Activated CD4-positive, alpha-beta T cell treated with anti-CD3 and anti-CD28 coated beads, Interleukin-2, amount 10 ng/mL, durations not matched to agents 7 days and 5 days (primary cell): Measurements from ENCODE around the gene RFX5. TPM values are rescaled to one million over a fixed set of nuclear protein-coding genes. Genes with fewer than 3 reads are reported as not detected.
"Not testable (repeated sequence)": the region's sequence is repeated elsewhere in the genome, so short reads cannot be mapped to it uniquely, and the experiment has no call there.

ENCODE experiments used
- CTCF ChIA-PET: fragments of 350-600 bp; sonication (Branson Sonifier 250); formaldehyde crosslinking; loops from one replicate; lab custom pipeline; 2021; ENCODE audit warnings: antibody characterized with exemption; lab: Charles Lee
- POLR2A ChIA-PET: fragments of 350-600 bp; sonication (Branson Sonifier 250); formaldehyde crosslinking; loops from one replicate; lab custom pipeline; 2021; ENCODE audit warnings: antibody characterized with exemption; lab: Charles Lee
- DNase-seq: peaks from one replicate; pipeline ENCODE4 v3.0.0-alpha.2; 2020
- H3K27ac Mint-ChIP-seq: one replicate; pipeline ENCODE4 v1.8.0; 2021; ENCODE audit warnings: mild to moderate bottlenecking, moderate library complexity, mixed read lengths
- H3K27me3 Mint-ChIP-seq: one replicate; pipeline ENCODE4 v1.8.0; 2021; ENCODE audit warnings: mixed read lengths
- H3K36me3 Mint-ChIP-seq: one replicate; pipeline ENCODE4 v1.8.0; 2021; ENCODE audit warnings: low read depth, mixed read lengths
- H3K4me1 Mint-ChIP-seq: one replicate; pipeline ENCODE4 v1.8.0; 2021; ENCODE audit warnings: mixed read lengths
- H3K4me3 Mint-ChIP-seq: one replicate; pipeline ENCODE4 v1.8.0; 2021; ENCODE audit warnings: mild to moderate bottlenecking, moderate library complexity, mixed read lengths
- H3K9me3 Mint-ChIP-seq: one replicate; pipeline ENCODE4 v1.8.0; 2021; ENCODE audit warnings: mixed read lengths
- total RNA-seq, 2 experiments: library from RNA; stranded (reverse); gene quantifications; one replicate each; pipeline ENCODE4 v1.2.3, GENCODE V29; 2021

Gene RFX5
- total RNA-seq, result 10 to 100 TPM; 69.7 to 76.4 TPM

GRCh38 chr1:151346769-151347522 is at the start of gene RFX5:
Gene RFX5, minus strand, starts transcription at chr1:151347252. Its CDS starts 932 bp downstream, at chr1:151346320.
- H3K9me3 Mint-ChIP-seq, result peaks cover 10% of the 10 kb centered on the region
- CTCF ChIA-PET, result interaction anchor here (0.6 to 1.0 kb wide), 2 partner anchors 8 to 42 kb away, joined by 3 read pairs; no protein-coding TSS in a partner anchor
- H3K27me3 Mint-ChIP-seq, result no peaks in the 10 kb centered on the region
- POLR2A ChIA-PET, result interaction anchor here (0.5 kb wide), 1 partner anchor 130 kb away, joined by 5 read pairs; no protein-coding TSS in a partner anchor
- peak within 1 kb of the TSS; percentile 99 for H3K27ac Mint-ChIP-seq
- peaks cover 39% of the 10 kb centered on the region for H3K36me3 Mint-ChIP-seq
- DNase-seq, result peak; percentile 97
- H3K4me3 Mint-ChIP-seq, result peak within 1 kb of the TSS; percentile 89
- peaks cover 40% of the 10 kb centered on the region for H3K4me1 Mint-ChIP-seq

- H3K36me3 Mint-ChIP-seq, result peaks cover 14% of the 10 kb centered on the region
- POLR2A ChIA-PET, result interaction anchor here (0.6 kb wide), 1 partner anchor 289 kb away, joined by 3 read pairs; no protein-coding TSS in a partner anchor
- DNase-seq, CTCF ChIA-PET, H3K4me3 Mint-ChIP-seq, H3K27ac Mint-ChIP-seq, H3K9me3 Mint-ChIP-seq: not testable (repeated sequence)
- peaks cover 18% of the 10 kb centered on the region for H3K4me1 Mint-ChIP-seq
- peaks cover 16% of the 10 kb centered on the region for H3K27me3 Mint-ChIP-seq
Observed at GRCh38 chr1:151396265-151396664, 49.2 kb upstream of the RFX5 start.

GRCh38 chr1:151393583-151393982 is 46.5 kb upstream of the RFX5 start:
- Mint-ChIP-seq H3K9me3 (no peaks in the 10 kb centered on the region), H3K27me3 (peaks cover 16% of the 10 kb centered on the region), H3K4me1 (peaks cover under 1% of the 10 kb centered on the region), H3K36me3 (no peaks in the 10 kb centered on the region), H3K27ac (no peak overlapping the region), H3K4me3 (no peak overlapping the region)
- DNase-seq, result no peak
- CTCF ChIA-PET, result no interaction called here
- POLR2A ChIA-PET, result no interaction called here

GRCh38 chr1:151391079-151391563 is 44.1 kb upstream of the RFX5 start:
- Mint-ChIP-seq H3K27me3 (peaks cover 19% of the 10 kb centered on the region), H3K27ac (no peak overlapping the region), H3K9me3 (no peaks in the 10 kb centered on the region), H3K36me3 (no peaks in the 10 kb centered on the region), H3K4me1 (no peaks in the 10 kb centered on the region), H3K4me3 (no peak overlapping the region)
- ChIA-PET POLR2A (no interaction called here), CTCF (no interaction called here)
- DNase-seq, result no peak

DNA sequence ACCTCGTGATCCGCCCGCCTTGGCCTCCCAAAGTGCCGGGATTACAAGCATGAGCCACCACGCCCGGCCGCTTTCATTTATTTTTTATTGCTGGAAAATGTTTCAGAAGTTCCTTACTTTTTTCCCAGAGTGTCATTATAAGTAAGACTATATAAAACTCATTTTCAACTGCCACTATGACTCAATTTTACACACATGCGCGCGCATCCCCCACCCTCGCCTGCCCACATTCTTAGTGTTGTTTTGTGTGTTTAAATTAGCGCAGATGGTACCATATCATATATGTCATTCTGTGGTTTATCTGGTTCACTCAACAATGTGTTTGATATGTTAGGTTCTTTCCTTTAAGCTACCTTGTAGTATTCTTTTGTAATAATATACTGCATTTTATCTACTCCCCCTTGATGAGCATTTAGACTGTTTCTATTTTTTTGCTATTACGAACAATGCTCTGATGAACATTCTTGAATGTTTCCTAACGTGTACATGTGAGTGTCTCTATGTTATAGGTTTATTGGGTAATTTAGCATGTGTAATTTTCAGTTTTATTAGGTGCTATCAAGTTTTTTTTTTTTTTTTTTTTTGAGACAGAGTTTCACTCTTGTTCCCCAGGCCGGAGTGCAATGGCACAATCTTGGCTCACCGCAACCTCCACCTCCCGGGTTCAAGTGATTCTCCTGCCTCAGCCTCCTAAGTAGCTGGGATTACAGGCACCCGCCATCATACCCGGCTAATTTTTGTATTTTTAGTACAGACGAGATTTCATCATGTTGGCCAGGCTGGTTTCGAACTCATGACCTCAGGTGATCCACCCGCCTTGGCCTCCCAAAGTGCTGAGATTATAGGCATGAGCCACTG is 43.4 kb upstream of the RFX5 start:
- DNase-seq, H3K9me3 Mint-ChIP-seq, POLR2A ChIA-PET, H3K27ac Mint-ChIP-seq, H3K36me3 Mint-ChIP-seq, CTCF ChIA-PET, H3K4me1 Mint-ChIP-seq, H3K4me3 Mint-ChIP-seq: not testable (repeated sequence)
- peaks cover 20% of the 10 kb centered on the region for H3K27me3 Mint-ChIP-seq

GRCh38 chr1:151386002-151386401 is 39.0 kb upstream of the RFX5 start:
- ChIA-PET CTCF (no interaction called here), POLR2A (no interaction called here)
- Mint-ChIP-seq H3K36me3 (no peaks in the 10 kb centered on the region), H3K4me1 (no peaks in the 10 kb centered on the region), H3K27ac (no peak overlapping the region), H3K4me3 (no peak overlapping the region), H3K9me3 (no peaks in the 10 kb centered on the region), H3K27me3 (peaks cover 4% of the 10 kb centered on the region)
- no peak for DNase-seq

DNA sequence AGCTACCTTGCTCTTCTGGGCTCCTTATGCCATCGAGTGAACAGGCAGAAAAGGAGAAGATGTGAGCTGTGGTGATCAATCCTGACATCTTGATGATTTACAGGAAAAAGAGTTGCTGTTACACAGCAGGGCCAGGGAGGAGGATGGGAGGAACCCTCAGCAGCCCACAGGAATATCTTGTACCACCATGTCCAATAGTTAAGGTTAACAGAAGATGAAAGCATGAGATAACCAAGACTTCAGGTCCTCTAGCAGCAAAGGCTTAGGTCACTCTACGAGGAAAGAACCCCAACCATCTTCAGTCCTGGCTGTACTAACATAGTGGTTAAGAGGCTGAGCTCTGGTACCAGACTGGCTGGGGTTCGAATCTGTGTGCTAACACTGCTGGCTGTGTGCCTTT is 37.5 kb upstream of the RFX5 start:
- H3K9me3 Mint-ChIP-seq, result no peaks in the 10 kb centered on the region
- no peak overlapping the region for H3K27ac Mint-ChIP-seq
- POLR2A ChIA-PET, result no interaction called here
- no peak for DNase-seq
- H3K4me3 Mint-ChIP-seq, result no peak overlapping the region
- peaks cover 4% of the 10 kb centered on the region for H3K27me3 Mint-ChIP-seq
- CTCF ChIA-PET, result interaction anchor here (0.6 to 2.5 kb wide), 6 partner anchors 10 to 172 kb away, joined by 3 to 7 read pairs (median 4); no protein-coding TSS in a partner anchor
- no peaks in the 10 kb centered on the region for H3K36me3 Mint-ChIP-seq
- H3K4me1 Mint-ChIP-seq, result no peaks in the 10 kb centered on the region

DNA sequence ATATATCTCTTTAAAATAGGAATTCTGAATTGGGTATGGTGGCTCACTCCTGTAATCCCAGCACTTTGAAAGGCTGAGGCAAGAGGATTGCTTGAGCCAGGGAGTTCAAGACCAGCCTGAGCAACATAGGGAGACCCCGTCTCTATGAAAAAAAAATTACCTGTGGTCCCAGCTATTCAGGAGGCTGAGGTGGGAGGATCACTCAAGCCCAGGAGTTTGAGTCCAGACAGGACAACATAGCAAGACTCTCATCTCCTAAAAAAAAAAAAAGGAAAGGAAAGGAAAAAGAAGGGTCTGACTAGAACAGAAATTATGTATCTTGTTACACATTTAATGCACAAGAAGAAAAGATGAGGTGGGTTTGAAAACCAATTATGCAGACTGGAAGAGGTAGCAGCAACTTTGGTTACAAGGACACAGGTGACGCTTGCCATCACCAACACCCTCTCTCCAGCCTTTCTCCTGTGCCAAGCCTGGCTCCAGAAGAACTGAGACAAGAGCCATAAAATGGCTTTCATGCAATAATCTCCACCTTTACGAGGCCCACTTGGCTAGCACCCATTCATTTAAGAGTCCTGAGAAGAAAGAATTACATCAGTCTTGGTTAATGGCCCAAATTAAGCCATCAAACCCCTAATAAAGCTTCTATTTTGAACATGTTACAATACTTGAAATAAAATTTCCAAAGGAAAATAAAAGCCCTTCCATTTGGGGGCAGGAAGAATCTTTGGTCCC is 30.3 kb upstream of the RFX5 start:
- POLR2A ChIA-PET, result no interaction called here
- CTCF ChIA-PET, result no interaction called here
- Mint-ChIP-seq H3K27ac (no peak overlapping the region), H3K4me1 (no peaks in the 10 kb centered on the region), H3K27me3 (peaks cover 2% of the 10 kb centered on the region), H3K4me3 (no peak overlapping the region), H3K36me3 (no peaks in the 10 kb centered on the region), H3K9me3 (no peaks in the 10 kb centered on the region)
- no peak for DNase-seq

DNA sequence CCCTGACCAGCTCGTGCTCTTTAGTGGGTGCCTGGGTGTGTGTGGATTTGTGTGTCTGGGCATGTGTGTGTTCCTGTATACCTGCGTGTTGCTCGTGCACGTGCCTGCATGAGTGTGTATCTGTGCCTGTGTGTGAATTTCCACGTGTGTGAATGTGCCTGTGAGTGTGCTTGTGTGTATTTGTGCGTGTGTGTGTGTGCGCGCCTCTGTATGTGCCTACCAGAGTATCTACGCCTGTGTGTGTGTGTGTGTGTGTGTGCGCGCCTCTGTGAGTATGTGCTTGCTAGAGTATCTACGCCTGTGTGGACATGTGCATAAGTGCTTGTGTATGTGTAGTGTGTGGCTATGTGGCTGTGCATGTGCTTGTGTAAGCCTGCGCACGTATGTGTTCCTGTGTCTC is 26.1 kb upstream of the RFX5 start:
- DNase-seq, result no peak
- Mint-ChIP-seq H3K4me3 (no peak overlapping the region), H3K4me1 (no peaks in the 10 kb centered on the region), H3K27me3 (peaks cover 2% of the 10 kb centered on the region), H3K36me3 (no peaks in the 10 kb centered on the region), H3K27ac (no peak overlapping the region), H3K9me3 (no peaks in the 10 kb centered on the region)
- ChIA-PET CTCF (no interaction called here), POLR2A (no interaction called here)

DNA sequence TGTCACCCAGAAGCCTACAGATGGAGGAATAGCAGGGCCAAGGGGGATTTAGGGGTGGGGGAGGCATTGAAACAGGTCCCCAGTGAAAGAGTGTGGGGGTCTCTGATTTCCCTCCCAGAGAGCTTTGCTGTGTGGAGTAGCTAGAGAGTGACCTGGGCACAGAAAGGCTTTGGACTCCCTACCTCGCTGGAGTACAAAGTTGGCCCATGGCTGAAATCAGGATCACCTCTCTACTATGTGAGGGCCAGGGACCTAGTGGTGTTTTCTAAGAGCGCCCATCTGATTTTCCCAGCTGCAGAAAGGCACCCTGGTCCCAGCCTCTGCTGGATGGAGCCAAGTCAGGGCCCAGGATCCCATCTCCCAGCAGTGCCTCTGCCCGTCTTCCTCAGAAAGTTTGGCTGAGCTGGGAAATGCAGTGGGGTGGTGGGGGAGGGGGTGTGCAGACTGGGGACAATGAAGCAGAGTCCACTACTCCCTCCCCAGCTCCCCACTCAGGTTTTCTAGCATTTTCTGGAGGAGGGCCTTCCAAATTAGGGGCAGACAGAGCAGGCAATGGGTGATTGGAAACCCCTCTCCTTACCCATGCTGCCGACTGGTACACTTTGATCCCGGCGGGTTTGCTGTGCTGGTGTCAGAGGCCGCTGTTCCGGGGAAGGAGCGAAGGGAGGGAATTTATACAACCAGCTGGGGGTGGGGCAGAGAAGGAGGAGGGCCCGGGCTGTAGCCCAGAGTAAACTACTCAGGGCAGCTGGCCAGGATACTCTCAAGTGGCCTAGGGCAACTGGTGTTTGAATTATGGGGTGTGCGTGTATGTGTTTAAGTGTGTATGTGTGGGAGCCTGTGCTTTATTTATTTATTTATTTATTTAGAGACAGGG is 25.2 kb upstream of the RFX5 start, which contains the start of gene SELENBP1:
Gene SELENBP1 (minus strand): TSS at position 648 of the 877 bp plus-strand sequence. CDS start 64 bp downstream, at position 584.
- ChIA-PET CTCF (interaction anchor here (1.2 kb wide), 1 partner anchor 9 kb away, joined by 3 read pairs; no protein-coding TSS in a partner anchor), POLR2A (no interaction called here)
- Mint-ChIP-seq H3K27me3 (peaks cover 2% of the 10 kb centered on the region), H3K36me3 (no peaks in the 10 kb centered on the region), H3K4me3 (no peak within 1 kb of the TSS), H3K9me3 (no peaks in the 10 kb centered on the region), H3K4me1 (no peaks in the 10 kb centered on the region), H3K27ac (no peak within 1 kb of the TSS)
- DNase-seq, result no peak

GRCh38 chr1:151371370-151372057 is 24.5 kb upstream of the RFX5 start:
- POLR2A ChIA-PET, result no interaction called here

More at GRCh38 chr1:151371370-151372057, 24.5 kb upstream of the RFX5 start:
- Mint-ChIP-seq H3K36me3 (no peaks in the 10 kb centered on the region), H3K9me3 (no peaks in the 10 kb centered on the region), H3K27ac (no peak overlapping the region), H3K4me3 (no peak overlapping the region), H3K4me1 (no peaks in the 10 kb centered on the region), H3K27me3 (no peaks in the 10 kb centered on the region)
- CTCF ChIA-PET, result interaction anchor here (1.2 kb wide), 1 partner anchor 10 kb away, joined by 3 read pairs; no protein-coding TSS in a partner anchor
- no peak for DNase-seq
